Mesenchymal stem cell (in vitro differentiated cells and primary cell): Measurements from ENCODE around the gene IL17RD.

ENCODE experiments used
- DNase-seq: peaks from one replicate; pipeline ENCODE4 v3.0.0-alpha.2; 2013
- H2AFZ ChIP-seq: one replicate; pipeline ENCODE4 v1.6.1; 2013; ENCODE audit warnings: low read depth, mild to moderate bottlenecking, control low read depth, inconsistent platforms, low read length, moderate library complexity
- H2AK5ac ChIP-seq: 2 replicates; pipeline ENCODE4 v1.6.1; 2013; ENCODE audit warnings: low read length, moderate library complexity, mild to moderate bottlenecking, inconsistent platforms; ENCODE audit not compliant: severe bottlenecking
- H2BK120ac ChIP-seq: one replicate; pipeline ENCODE4 v1.6.1; 2013; ENCODE audit warnings: low read depth, mild to moderate bottlenecking, inconsistent platforms, low read length, moderate library complexity
- H2BK12ac ChIP-seq, 2 experiments: one replicate each; pipeline ENCODE4 v1.6.1; 2013; ENCODE audit warnings: inconsistent platforms in 2 of 2, low read length in 2 of 2, mild to moderate bottlenecking in 2 of 2, moderate library complexity in 2 of 2, control low read depth in 1 of 2
- H2BK15ac ChIP-seq: one replicate; pipeline ENCODE4 v1.6.1; 2013; ENCODE audit warnings: mild to moderate bottlenecking, low read depth, inconsistent platforms; ENCODE audit not compliant: poor library complexity, severe bottlenecking
- H2BK5ac ChIP-seq: 2 replicates; pipeline ENCODE4 v1.6.1; 2013; ENCODE audit warnings: low read depth, mild to moderate bottlenecking, low read length, control low read depth, inconsistent platforms; ENCODE audit not compliant: poor library complexity, severe bottlenecking
- H3K14ac ChIP-seq, 2 experiments: one replicate each; pipeline ENCODE4 v1.6.1; 2013; ENCODE audit warnings: inconsistent platforms in 2 of 2, low read length in 2 of 2, control low read depth in 1 of 2, mild to moderate bottlenecking in 1 of 2, moderate library complexity in 1 of 2
- H3K18ac ChIP-seq, 2 experiments: one replicate each; pipeline ENCODE4 v1.6.1; 2013; ENCODE audit warnings: inconsistent platforms in 2 of 2, low read length in 2 of 2, control low read depth in 1 of 2, low read depth in 1 of 2, mild to moderate bottlenecking in 1 of 2
- H3K23ac ChIP-seq, 2 experiments: one replicate each; pipeline ENCODE4 v1.6.1; 2013; ENCODE audit warnings: inconsistent platforms in 2 of 2, low read length in 2 of 2, mild to moderate bottlenecking in 2 of 2, moderate library complexity in 2 of 2, control low read depth in 1 of 2
- H3K27ac ChIP-seq: 2 replicates; pipeline ENCODE4 v1.5.1; 2013; ENCODE audit warnings: mild to moderate bottlenecking, moderate library complexity, low read length, control low read depth, inconsistent platforms; ENCODE audit not compliant: poor library complexity, severe bottlenecking
- H3K27me3 ChIP-seq, 2 experiments: 2 replicates each; pipeline versions ENCODE4 v1.6.1 to v1.7.0; 2013; ENCODE audit warnings: low read length in 2 of 2, mild to moderate bottlenecking in 2 of 2, moderate library complexity in 2 of 2, control low read depth in 1 of 2, inconsistent platforms in 1 of 2; ENCODE audit not compliant: control insufficient read depth in 1 of 2, insufficient read depth in 1 of 2
- H3K36me3 ChIP-seq, 2 experiments: 2 replicates each; pipeline versions ENCODE4 v1.6.1 to v1.7.0; 2013; ENCODE audit warnings: low read length in 2 of 2, control low read depth in 1 of 2, inconsistent platforms in 1 of 2, low read depth in 1 of 2, mild to moderate bottlenecking in 1 of 2; ENCODE audit not compliant: insufficient read depth in 2 of 2, control insufficient read depth in 1 of 2
- H3K4ac ChIP-seq, 2 experiments: one replicate each; pipeline ENCODE4 v1.6.1; 2013; ENCODE audit warnings: inconsistent platforms in 2 of 2, low read length in 2 of 2, mild to moderate bottlenecking in 2 of 2, moderate library complexity in 2 of 2, control low read depth in 1 of 2, low read depth in 1 of 2
- H3K4me1 ChIP-seq: 2 replicates; pipeline ENCODE4 v1.6.1; 2013; ENCODE audit warnings: low read depth, low read length, control low read depth; ENCODE audit not compliant: control insufficient read depth, insufficient read depth
- H3K4me2 ChIP-seq: 2 replicates; pipeline ENCODE4 v1.6.1; 2013; ENCODE audit warnings: low read length, mild to moderate bottlenecking, inconsistent platforms; ENCODE audit not compliant: poor library complexity, severe bottlenecking
- H3K4me3 ChIP-seq, 2 experiments: 2 replicates each; pipeline versions ENCODE4 v1.5.1 to v1.7.0; 2013; ENCODE audit warnings: low read length in 2 of 2, mild to moderate bottlenecking in 2 of 2, control low read depth in 1 of 2, low read depth in 1 of 2; ENCODE audit not compliant: insufficient read depth in 1 of 2
- H3K79me1 ChIP-seq: replicated peaks from 2 replicates; pipeline ENCODE4 v1.6.1; 2013; ENCODE audit warnings: mild to moderate bottlenecking, control low read depth, low read length, inconsistent platforms; ENCODE audit not compliant: poor library complexity, severe bottlenecking
- H3K9ac ChIP-seq: 2 replicates; pipeline ENCODE4 v1.7.0; 2013; ENCODE audit warnings: mild to moderate bottlenecking, low read length, moderate library complexity
- H3K9me3 ChIP-seq: 2 replicates; pipeline ENCODE4 v1.7.0; 2013; ENCODE audit warnings: mild to moderate bottlenecking, low read length; ENCODE audit not compliant: control insufficient read depth
- H4K8ac ChIP-seq: one replicate; pipeline ENCODE4 v1.6.1; 2013; ENCODE audit warnings: inconsistent platforms, mild to moderate bottlenecking, low read length, moderate library complexity
- H4K91ac ChIP-seq: one replicate; pipeline ENCODE4 v1.6.1; 2013; ENCODE audit warnings: mild to moderate bottlenecking, low read length, inconsistent platforms
- WGBS: methylation state at CpG from one replicate; pipeline ENCODE4 v1.1.7; 2013; ENCODE audit warnings: mixed read lengths; 5-methylcytosine and 5-hydroxymethylcytosine counted together

IL17RD gene

GRCh38 chr3:57041674-57042073 lies 123.5 kb downstream of the IL17RD start:
- no peaks in the 10 kb centered on the region for H3K9me3 ChIP-seq
- peaks cover 0 to 9% of the 10 kb centered on the region in 2 experiments for H3K36me3 ChIP-seq
- H3K4ac ChIP-seq = no peak overlapping the region
- no peak overlapping the region for H2BK120ac ChIP-seq
- DNase-seq = no peak
- no peak overlapping the region for H3K18ac ChIP-seq
- no peak overlapping the region for H2BK15ac ChIP-seq
- H3K4me2 ChIP-seq = no peak overlapping the region
- no peak overlapping the region for H2AK5ac ChIP-seq
- H3K4me3 ChIP-seq = no peak overlapping the region
- no peak overlapping the region for H3K14ac ChIP-seq
- H3K27ac ChIP-seq = no peak overlapping the region
- H3K4me1 ChIP-seq = peaks cover 4% of the 10 kb centered on the region
- no peak overlapping the region for H2BK5ac ChIP-seq
- H2AFZ ChIP-seq = no peak overlapping the region
- no peak overlapping the region for H2BK12ac ChIP-seq
- H3K23ac ChIP-seq = no peak overlapping the region
- H3K79me1 ChIP-seq = no peaks in the 10 kb centered on the region
- 77% methylated on average over 6 of the region's 6 CpGs for WGBS
- peak overlapping the region; percentile 31 for H3K9ac ChIP-seq
- no peak overlapping the region for H4K91ac ChIP-seq
- no peak overlapping the region for H4K8ac ChIP-seq
- H3K27me3 ChIP-seq = peaks cover 0 to 17% of the 10 kb centered on the region in 2 experiments
